ENCODE measurements around the gene ANO7.
"Not testable (repeated sequence)": the region's sequence is repeated elsewhere in the genome, so short reads cannot be mapped to it uniquely, and the experiment has no call there.

ANO7 gene

GRCh38 chr2:241191081-241191480 lies 2.6 kb downstream of the ANO7 start:
- FAIRE-seq, result no peak

GRCh38 chr2:241193271-241193670 lies 4.8 kb downstream of the ANO7 start:
- FAIRE-seq, result no peak

- FAIRE-seq, result no peak
Observed at GRCh38 chr2:241194811-241195210, 6.3 kb downstream of the ANO7 start.

- FAIRE-seq, result no peak
Observed at GRCh38 chr2:241195506-241196130, 7.1 kb downstream of the ANO7 start.

GRCh38 chr2:241197246-241197645 lies 8.8 kb downstream of the ANO7 start:
- FAIRE-seq, result not testable (repeated sequence)

GRCh38 chr2:241197947-241198346 lies 9.5 kb downstream of the ANO7 start:
- no peak for FAIRE-seq

- no peak for FAIRE-seq
Observed at GRCh38 chr2:241198381-241199279, 10.2 kb downstream of the ANO7 start.

- no peak for FAIRE-seq
Observed at GRCh38 chr2:241199286-241199685, 10.8 kb downstream of the ANO7 start.

- no peak for FAIRE-seq
Observed at GRCh38 chr2:241199897-241200821, 11.7 kb downstream of the ANO7 start.

GRCh38 chr2:241200822-241201395 lies 12.4 kb downstream of the ANO7 start:
- FAIRE-seq, result no peak

- FAIRE-seq, result no peak
Observed at GRCh38 chr2:241201445-241202267, 13.2 kb downstream of the ANO7 start.

GRCh38 chr2:241202268-241202585 lies 13.8 kb downstream of the ANO7 start:
- no peak for FAIRE-seq

GRCh38 chr2:241202681-241203080 lies 14.2 kb downstream of the ANO7 start:
- FAIRE-seq, result no peak

GRCh38 chr2:241203218-241204009 lies 14.9 kb downstream of the ANO7 start:
- no peak for FAIRE-seq

GRCh38 chr2:241204010-241204384 lies 15.5 kb downstream of the ANO7 start:
- FAIRE-seq, result no peak

- no peak for FAIRE-seq
Observed at GRCh38 chr2:241204490-241204889, 16.0 kb downstream of the ANO7 start.

- FAIRE-seq, result no peak
Observed at GRCh38 chr2:241205086-241205485, 16.6 kb downstream of the ANO7 start.

- FAIRE-seq, result no peak
Observed at GRCh38 chr2:241207151-241207550, 18.7 kb downstream of the ANO7 start.

- no peak for FAIRE-seq
Observed at GRCh38 chr2:241207641-241208040, 19.2 kb downstream of the ANO7 start.

- no peak for FAIRE-seq
Observed at GRCh38 chr2:241208058-241208457, 19.6 kb downstream of the ANO7 start.

- FAIRE-seq, result no peak
Observed at GRCh38 chr2:241209271-241209670, 20.8 kb downstream of the ANO7 start.
